ENCODE data around the gene OGFR.

DNA sequence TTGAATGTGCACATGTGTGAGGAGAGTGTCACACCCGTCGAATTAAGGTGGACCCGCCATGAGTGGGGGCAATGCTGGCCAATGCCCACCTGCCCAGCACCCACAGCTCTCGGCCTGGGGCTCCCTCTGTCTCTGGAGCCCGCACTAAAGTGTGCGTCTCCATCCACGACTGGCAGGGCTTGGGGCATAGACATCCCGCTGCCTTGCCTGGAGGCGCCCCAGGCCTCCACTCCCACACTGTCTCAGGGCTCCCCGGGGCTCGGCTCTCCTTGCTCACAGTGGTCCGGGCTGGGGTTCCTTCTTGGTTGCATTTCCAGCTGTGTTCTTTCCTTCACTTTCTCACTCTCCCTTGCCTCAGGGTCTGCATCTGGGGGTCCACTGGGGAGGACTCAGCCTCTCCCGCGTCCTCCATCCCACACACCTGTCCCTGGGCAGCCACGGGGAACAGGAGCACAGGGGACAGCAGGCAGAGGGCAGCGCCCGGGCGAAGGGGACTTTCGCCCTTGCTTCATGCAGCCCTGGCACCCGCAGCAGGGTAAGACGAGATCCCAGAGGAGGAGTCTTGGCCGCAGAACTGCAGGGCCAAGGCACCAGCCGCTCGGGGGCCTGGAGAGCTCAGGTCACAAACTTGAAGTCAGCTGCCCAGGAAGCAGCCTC is 28.5 kb upstream of the OGFR start:
- TF ChIP-seq, protein P1, sequence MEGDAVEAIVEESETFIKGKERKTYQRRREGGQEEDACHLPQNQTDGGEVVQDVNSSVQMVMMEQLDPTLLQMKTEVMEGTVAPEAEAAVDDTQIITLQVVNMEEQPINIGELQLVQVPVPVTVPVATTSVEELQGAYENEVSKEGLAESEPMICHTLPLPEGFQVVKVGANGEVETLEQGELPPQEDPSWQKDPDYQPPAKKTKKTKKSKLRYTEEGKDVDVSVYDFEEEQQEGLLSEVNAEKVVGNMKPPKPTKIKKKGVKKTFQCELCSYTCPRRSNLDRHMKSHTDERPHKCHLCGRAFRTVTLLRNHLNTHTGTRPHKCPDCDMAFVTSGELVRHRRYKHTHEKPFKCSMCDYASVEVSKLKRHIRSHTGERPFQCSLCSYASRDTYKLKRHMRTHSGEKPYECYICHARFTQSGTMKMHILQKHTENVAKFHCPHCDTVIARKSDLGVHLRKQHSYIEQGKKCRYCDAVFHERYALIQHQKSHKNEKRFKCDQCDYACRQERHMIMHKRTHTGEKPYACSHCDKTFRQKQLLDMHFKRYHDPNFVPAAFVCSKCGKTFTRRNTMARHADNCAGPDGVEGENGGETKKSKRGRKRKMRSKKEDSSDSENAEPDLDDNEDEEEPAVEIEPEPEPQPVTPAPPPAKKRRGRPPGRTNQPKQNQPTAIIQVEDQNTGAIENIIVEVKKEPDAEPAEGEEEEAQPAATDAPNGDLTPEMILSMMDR (IDR thresholded peaks at IDR 0.05) = no peak
- no peak for TF ChIP-seq EZH2 (IDR thresholded peaks at IDR 0.05; ENCODE audit: borderline replicate concordance, insufficient read depth, low read depth, low read length, poor library complexity, severe bottlenecking)

Measured in B cell (primary cell).